Measurements from ENCODE around the gene PTPRD.

DNA sequence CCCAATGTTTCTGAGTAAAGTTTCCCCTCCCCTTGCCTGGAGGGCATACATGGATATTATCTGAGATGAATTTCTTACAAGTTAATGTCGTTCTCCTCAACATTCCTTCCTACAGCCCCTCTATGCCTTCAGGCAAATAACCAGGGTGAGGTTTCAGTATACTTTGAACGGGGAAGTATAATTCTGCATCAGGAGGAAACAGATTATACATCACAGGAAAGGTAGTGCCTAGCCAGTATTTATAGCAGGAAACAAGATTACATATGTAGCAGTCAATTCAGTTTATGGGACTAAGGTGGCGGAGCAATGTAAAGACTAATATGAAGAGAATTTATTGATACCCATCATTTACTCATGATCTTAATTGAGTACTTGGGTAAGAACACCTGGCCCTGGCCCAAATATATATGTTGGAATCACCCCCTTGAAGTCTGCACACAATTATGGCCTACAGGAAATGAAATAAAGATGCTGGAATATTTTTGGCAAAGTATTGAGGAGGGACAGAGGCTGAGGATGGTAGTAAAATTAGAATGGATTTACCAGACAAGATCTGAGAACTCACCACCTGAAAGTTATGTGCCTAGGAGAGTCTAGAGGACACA is 661.1 kb downstream of the PTPRD start:
- TF ChIP-seq, protein P1, sequence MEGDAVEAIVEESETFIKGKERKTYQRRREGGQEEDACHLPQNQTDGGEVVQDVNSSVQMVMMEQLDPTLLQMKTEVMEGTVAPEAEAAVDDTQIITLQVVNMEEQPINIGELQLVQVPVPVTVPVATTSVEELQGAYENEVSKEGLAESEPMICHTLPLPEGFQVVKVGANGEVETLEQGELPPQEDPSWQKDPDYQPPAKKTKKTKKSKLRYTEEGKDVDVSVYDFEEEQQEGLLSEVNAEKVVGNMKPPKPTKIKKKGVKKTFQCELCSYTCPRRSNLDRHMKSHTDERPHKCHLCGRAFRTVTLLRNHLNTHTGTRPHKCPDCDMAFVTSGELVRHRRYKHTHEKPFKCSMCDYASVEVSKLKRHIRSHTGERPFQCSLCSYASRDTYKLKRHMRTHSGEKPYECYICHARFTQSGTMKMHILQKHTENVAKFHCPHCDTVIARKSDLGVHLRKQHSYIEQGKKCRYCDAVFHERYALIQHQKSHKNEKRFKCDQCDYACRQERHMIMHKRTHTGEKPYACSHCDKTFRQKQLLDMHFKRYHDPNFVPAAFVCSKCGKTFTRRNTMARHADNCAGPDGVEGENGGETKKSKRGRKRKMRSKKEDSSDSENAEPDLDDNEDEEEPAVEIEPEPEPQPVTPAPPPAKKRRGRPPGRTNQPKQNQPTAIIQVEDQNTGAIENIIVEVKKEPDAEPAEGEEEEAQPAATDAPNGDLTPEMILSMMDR (IDR thresholded peaks at IDR 0.05), result no peak
- no peak for TF ChIP-seq EZH2phosphoT487 (IDR thresholded peaks at IDR 0.05)
- no peak for TF ChIP-seq EZH2 (IDR thresholded peaks at IDR 0.05)

Data from neural progenitor cell (in vitro differentiated cells).